Skeletal muscle satellite cell (primary cell): ENCODE data around the gene MTSS2.
A peak's percentile ranks its signal among the peaks of the same experiment; 100 is the strongest.
"Not testable (repeated sequence)": the region's sequence is repeated elsewhere in the genome, so short reads cannot be mapped to it uniquely, and the experiment has no call there.

Source experiments
- H3K27me3 ChIP-seq: 2 replicates; pipeline ENCODE4 v1.7.0; 2013; ENCODE audit warnings: low read length; ENCODE audit not compliant: control insufficient read depth, insufficient read depth
- H3K36me3 ChIP-seq: 2 replicates; pipeline ENCODE4 v1.7.0; 2013; ENCODE audit warnings: mild to moderate bottlenecking, control low read depth, low read length; ENCODE audit not compliant: insufficient read depth
- H3K4me1 ChIP-seq: 2 replicates; pipeline ENCODE4 v1.7.0; 2013; ENCODE audit warnings: low read length; ENCODE audit not compliant: control insufficient read depth, insufficient read depth
- H3K4me2 ChIP-seq: 2 replicates; pipeline ENCODE4 v1.7.0; 2013; ENCODE audit warnings: mild to moderate bottlenecking, low read length
- H3K4me3 ChIP-seq: 2 replicates; pipeline ENCODE4 v1.7.0; 2013; ENCODE audit warnings: low read length
- H3K9ac ChIP-seq: 2 replicates; pipeline ENCODE4 v1.7.0; 2013; ENCODE audit warnings: mild to moderate bottlenecking, low read depth, low read length, moderate library complexity
- H3K9me3 ChIP-seq: replicated peaks from 2 replicates; pipeline ENCODE4 v1.7.0; 2013; ENCODE audit warnings: mild to moderate bottlenecking, control low read depth, low read length

MTSS2 gene

DNA sequence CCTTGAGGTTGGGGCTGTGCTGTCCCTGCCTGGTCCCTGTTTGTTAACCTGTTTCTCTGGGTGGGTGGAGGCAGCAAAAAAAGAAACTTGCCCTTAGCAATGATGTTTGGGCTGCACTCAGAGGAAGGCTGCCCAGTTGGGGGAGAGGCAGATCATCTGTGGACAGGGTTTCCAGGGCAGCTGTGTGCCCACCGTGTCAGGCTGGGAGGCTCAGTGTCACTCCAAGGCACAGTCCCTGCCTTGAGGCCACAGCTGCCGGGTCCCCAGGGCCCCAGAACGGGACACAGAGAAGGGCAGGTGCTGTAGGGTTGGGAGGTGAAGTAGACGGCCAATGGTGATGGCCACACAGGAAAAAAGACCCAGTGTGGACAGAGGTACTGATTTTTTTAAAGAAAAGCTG, 35.6 kb downstream of the MTSS2 start:
- H3K4me1 ChIP-seq: peaks cover 45% of the 10 kb centered on the region
- no peak overlapping the region for H3K4me3 ChIP-seq
- no peaks in the 10 kb centered on the region for H3K36me3 ChIP-seq
- no peaks in the 10 kb centered on the region for H3K27me3 ChIP-seq
- H3K4me2 ChIP-seq: no peak overlapping the region
- H3K9me3 ChIP-seq: no peaks in the 10 kb centered on the region
- no peak overlapping the region for H3K9ac ChIP-seq

DNA sequence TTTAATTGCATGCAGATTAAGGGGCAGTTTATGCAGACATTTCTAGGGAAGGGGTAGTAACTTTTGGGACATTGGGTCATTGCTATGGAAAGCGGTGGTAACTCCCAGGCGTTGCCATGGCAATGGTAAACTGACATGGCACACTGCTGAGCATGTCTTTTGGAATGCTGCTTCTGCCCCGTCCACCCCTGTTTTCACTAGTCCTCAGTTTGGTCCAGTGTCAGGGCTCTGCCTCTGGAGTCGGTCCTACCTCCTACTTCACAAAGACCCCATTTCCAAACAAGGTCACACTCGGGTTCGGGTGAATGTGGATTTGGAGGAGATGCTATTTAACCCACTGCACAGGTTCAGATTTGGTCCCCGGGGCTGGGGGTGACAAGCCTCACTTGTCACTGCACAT, 36.6 kb downstream of the MTSS2 start:
- Histone ChIP-seq H3K4me1 (peaks cover 44% of the 10 kb centered on the region), H3K4me2 (no peak overlapping the region), H3K9ac (no peak overlapping the region), H3K4me3 (no peak overlapping the region), H3K36me3 (no peaks in the 10 kb centered on the region), H3K9me3 (no peaks in the 10 kb centered on the region), H3K27me3 (no peaks in the 10 kb centered on the region)

DNA sequence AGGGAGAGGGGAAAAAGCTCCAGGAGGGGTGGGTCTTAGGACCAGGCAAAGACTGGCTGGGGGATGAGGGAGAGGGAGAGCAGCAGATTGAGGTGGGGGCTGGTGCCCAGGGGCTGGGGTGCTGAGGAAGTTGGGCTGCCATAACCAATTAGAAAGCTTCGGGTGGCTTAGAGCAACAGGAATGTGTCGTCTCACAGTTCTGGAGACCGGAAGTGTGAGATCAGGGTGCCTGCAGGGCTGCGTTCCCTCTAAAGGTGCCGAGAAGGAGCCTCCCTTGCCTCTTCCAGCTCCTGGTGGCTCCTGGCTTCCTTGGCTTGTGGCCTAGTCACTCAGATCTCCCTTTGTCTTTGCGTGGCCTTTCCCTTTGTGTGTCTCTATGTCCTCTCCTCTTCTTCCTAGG, 37.2 kb downstream of the MTSS2 start:
- H3K36me3 ChIP-seq: no peaks in the 10 kb centered on the region
- H3K4me1 ChIP-seq: peaks cover 39% of the 10 kb centered on the region
- H3K9ac ChIP-seq: peak overlapping the region; percentile 10
- H3K27me3 ChIP-seq: no peaks in the 10 kb centered on the region
- H3K4me3 ChIP-seq: no peak overlapping the region
- no peak overlapping the region for H3K4me2 ChIP-seq
- no peaks in the 10 kb centered on the region for H3K9me3 ChIP-seq

DNA sequence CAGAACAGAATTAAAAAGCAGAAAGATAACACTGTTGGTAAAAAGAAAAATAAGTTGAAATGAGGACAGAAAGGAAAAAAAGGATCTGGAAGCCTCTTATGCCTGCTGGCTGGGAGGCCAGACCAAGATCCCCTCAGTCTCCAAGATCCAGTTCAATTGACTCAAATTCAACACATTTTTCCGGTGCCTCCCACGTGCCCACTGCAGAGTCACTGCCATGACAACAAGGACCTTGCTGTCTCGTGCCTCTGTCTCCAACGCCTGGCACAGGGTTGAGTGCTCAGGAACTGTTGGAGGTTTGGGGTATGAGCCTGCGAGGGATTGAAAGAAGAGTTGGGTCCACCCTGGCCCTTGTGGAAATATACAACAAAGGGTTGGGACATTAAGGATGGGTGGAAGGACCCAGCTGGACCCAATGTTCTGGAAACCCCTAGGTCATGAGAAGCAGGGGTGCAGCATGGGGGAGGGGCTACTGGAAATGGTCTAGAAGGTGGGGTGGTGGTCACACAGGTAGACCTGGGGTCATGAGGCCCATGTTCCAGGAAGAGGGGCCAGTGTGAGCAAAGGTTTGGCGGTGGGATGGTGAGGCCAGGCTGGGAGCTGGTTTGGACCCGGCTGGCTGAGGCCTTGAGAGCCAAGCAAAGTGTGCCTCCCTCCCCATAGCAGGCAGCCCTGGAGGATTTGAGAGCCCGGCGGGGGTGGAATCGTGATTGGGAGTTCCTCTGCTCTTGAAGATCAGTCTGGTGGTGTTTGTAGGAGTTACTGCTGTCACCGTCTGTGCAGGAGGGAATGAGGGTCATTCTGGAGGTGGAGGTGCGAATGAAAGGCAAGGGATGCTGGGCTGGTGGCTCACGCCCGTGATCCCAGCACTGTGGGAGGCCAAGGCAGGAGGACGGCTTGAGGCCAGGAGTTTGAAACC, 38.2 kb downstream of the MTSS2 start:
- Histone ChIP-seq H3K4me2 (peak overlapping the region; percentile 45), H3K9me3 (no peaks in the 10 kb centered on the region), H3K27me3 (no peaks in the 10 kb centered on the region), H3K4me3 (peak overlapping the region; percentile 19), H3K4me1 (peaks cover 34% of the 10 kb centered on the region), H3K36me3 (no peaks in the 10 kb centered on the region), H3K9ac (peak overlapping the region; percentile 29)

DNA sequence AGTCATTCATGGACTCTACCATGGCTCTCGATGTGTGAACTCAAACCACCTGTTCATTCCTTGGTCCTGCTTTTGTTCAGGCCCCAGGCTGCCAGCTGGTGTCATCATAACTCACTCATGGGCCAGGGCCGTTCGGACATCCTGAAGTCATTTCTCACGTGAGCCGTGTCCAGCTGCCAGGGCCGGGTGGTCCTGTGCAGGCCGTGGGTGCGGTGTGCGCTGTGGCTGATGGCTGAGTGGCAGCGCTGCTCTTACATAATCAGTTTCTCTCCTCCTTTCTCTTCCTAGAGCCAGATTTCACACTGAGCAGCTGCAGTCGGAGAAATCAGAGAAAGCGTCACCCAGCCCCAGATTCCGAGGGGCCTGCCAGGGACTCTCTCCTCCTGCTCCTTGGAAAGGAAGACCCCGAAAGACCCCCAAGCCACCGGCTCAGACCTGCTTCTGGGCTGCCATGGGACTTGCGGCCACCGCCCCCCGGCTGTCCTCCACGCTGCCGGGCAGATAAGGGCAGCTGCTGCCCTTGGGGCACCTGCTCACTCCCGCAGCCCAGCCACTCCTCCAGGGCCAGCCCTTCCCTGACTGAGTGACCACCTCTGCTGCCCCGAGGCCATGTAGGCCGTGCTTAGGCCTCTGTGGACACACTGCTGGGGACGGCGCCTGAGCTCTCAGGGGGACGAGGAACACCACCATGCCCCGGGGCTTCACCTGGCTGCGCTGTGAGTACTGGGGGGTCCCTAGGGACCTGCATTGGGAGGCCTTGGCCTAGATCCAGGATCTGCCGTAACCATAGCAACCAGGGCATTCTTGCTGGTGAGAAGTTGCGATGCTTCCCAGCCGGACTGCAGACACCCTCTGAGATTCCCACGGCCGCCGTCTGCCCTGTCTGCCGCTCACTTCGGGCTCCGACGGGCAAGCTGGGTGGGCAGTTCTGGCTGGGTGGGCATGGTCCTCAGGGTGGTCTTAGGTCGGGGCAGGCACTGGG, 39.3 kb downstream of the MTSS2 start, which contains the start of gene IL34:
Gene IL34 (plus strand): TSS at position 300 of the 982 bp plus-strand sequence. CDS start 389 bp downstream, at position 689.
- Histone ChIP-seq H3K27me3 (no peaks in the 10 kb centered on the region), H3K36me3 (no peaks in the 10 kb centered on the region), H3K4me1 (peaks cover 25% of the 10 kb centered on the region), H3K9ac (peak within 1 kb of the TSS; percentile 29), H3K4me3 (peak within 1 kb of the TSS; percentile 19), H3K4me2 (peak within 1 kb of the TSS; percentile 45), H3K9me3 (no peaks in the 10 kb centered on the region)

DNA sequence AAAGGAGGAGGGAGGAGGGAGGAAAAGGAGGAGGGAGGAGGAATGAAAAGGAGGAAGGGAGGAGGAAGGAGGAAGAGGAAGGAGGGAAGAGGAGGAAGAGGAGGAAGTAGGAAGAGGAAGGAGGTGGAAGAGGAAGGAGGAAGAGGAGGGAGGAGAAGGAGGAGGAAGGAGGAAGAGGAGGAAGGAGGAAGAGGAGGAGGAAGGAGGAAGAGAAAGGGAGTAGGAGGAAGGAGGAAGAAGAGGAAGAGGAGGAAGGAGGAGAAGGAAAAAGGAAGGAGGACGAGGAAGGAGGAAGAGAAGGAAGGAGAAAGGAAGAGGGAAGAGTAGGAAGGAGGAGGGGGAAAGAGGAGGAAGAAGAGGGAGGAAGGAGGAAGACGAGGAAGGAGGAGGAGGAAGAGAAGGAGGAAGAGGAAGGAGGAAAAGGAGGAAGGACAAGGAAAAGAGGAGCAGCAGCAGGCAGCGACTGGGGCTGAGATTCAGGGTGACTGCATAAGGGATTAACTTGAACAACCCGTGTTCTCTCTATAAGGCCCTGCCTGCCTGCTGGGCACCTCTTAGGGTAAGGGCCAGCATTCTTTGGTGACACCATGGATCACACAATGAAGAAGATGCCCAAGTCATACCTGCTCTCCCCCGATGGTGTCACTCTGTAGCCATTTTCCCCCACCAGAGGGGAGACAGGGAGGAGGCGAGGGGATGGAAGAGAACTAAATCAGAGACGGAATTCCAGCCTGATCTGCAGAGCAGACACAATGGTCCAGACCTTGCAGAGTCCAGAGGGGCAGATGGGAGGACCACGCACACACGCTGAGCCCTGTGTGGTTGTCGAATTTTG, 40.9 kb downstream of the MTSS2 start:
- H3K9ac ChIP-seq: no peak overlapping the region
- no peaks in the 10 kb centered on the region for H3K27me3 ChIP-seq
- H3K4me3 ChIP-seq: no peak overlapping the region
- no peaks in the 10 kb centered on the region for H3K36me3 ChIP-seq
- H3K9me3 ChIP-seq: no peaks in the 10 kb centered on the region
- H3K4me2 ChIP-seq: no peak overlapping the region
- peaks cover 22% of the 10 kb centered on the region for H3K4me1 ChIP-seq

DNA sequence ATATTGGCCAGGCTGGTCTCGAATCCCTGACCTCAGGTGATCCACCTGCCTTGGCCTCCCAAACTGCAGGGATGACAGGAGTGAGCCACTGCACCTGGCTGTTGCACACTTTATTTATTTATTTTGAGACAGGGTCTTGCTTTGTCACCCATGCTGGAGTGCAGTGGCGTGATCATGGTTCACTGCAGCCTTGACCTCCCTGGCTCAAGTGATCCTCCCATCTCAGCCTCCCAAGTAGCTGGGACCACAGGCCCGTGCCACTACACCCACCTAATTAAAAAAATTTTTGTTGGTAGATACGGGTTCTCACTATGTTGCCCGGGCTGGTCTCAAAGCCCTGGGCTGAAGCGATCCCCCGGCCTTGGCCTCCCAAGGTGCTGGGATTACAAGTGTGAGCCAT, 42.6 kb downstream of the MTSS2 start:
- not testable (repeated sequence) for H3K9me3 ChIP-seq, H3K9ac ChIP-seq, H3K4me2 ChIP-seq, H3K4me3 ChIP-seq, H3K36me3 ChIP-seq, H3K27me3 ChIP-seq
- H3K4me1 ChIP-seq: peaks cover 32% of the 10 kb centered on the region

DNA sequence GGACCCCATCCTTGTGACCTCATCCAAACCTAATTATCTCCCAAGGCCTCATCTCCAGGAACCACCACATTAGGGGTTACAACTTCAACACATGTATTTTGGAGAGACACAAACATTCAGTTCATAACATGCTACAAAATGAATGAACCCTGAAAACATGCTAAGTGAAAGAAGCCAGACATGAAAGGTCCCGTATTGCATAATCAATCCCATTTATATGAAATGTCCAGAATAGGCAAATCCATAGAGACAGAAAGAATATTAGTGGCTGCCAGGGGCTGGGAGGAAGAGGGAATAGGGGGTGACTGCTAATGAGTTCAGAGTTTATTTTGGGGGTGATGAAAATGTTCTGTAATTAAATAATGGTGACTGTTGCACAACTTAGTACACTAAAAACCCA, 43.2 kb downstream of the MTSS2 start:
- H3K27me3 ChIP-seq: no peaks in the 10 kb centered on the region
- no peak overlapping the region for H3K9ac ChIP-seq
- no peaks in the 10 kb centered on the region for H3K9me3 ChIP-seq
- no peak overlapping the region for H3K4me2 ChIP-seq
- H3K4me3 ChIP-seq: no peak overlapping the region
- no peaks in the 10 kb centered on the region for H3K36me3 ChIP-seq
- peaks cover 30% of the 10 kb centered on the region for H3K4me1 ChIP-seq

DNA sequence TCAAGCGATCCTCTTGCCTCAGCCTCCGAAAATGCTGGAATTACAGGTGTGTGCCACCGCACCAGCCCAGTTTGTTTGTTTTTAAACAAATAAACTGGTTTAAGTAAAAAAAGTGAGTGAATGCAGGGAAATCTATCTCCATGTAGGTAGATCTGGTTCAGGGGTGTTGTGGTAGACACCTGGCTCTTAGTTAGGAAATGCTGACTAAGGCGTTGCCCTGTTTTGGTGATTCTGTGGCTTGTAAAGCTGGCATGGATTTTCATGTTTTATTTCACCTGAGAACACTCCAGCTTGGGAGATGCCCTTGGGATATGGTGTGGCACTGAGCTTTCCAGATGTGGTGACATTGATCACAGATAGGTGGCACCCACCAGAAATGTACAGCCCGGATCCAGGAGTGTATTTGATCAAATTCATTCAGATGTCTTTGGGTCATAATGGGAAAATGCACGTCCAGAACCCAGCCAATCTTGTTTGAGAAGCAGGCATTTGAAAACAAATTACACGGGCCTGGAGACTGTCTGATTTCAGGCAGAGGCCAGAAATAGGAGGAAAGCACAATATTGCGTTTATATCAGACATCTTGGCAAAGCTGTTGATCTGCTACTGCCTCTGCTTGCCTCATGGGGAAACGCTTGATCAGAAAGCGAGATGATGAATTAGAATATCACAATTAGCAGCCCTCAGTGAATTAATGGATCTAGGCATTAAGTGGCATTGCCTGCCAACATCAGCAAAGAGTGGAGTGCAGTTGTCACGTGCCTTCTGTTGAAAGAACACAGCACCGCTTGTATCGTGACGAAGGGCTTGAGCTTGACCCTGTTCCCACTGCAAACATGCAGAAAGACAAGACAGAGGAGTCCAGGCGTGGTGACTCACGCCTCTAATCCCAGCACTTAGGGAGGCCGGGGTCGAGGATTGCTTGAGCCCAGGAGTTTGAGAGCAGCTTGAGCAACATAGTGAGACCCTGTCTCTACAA, 46.8 kb downstream of the MTSS2 start:
- Histone ChIP-seq H3K9ac (no peak overlapping the region), H3K4me3 (no peak overlapping the region), H3K9me3 (no peaks in the 10 kb centered on the region), H3K36me3 (no peaks in the 10 kb centered on the region), H3K4me1 (peaks cover 32% of the 10 kb centered on the region), H3K4me2 (peak overlapping the region; percentile 17), H3K27me3 (no peaks in the 10 kb centered on the region)
